HEK293T (cell line): ENCODE results near the gene GEMIN7.

ENCODE experiments used
- ARNT ChIP-seq: fragments of 450-650 bp; IDR thresholded peaks from 2 replicates; pipeline ENCODE4 v1.6.1; 2017; ENCODE audit warnings: mild to moderate bottlenecking
- BHLHE40 ChIP-seq: fragments of 450-650 bp; IDR thresholded peaks from 2 replicates; pipeline ENCODE4 v1.6.1; 2016; ENCODE audit warnings: mild to moderate bottlenecking, moderate library complexity, borderline replicate concordance
- CTBP1 ChIP-seq: fragments of 450-650 bp; IDR thresholded peaks from 2 replicates; pipeline ENCODE4 v1.6.1; 2016; ENCODE audit warnings: borderline replicate concordance
- ELF4 ChIP-seq: fragments of 450-650 bp; IDR thresholded peaks from 2 replicates; pipeline ENCODE4 v1.6.1; 2017; ENCODE audit warnings: antibody characterized with exemption
- FOXK2 ChIP-seq: fragments of 450-650 bp; IDR thresholded peaks from 2 replicates; pipeline ENCODE4 v1.6.1; 2016; ENCODE audit warnings: mild to moderate bottlenecking
- FOXM1 ChIP-seq: fragments of 450-650 bp; IDR thresholded peaks from 2 replicates; pipeline ENCODE4 v1.6.1; 2017; ENCODE audit warnings: mild to moderate bottlenecking, borderline replicate concordance
- LEF1 ChIP-seq: fragments of 450-650 bp; IDR thresholded peaks from 2 replicates; pipeline ENCODE4 v1.6.1; 2017; ENCODE audit warnings: mild to moderate bottlenecking, borderline replicate concordance
- PKNOX1 ChIP-seq: fragments of 450-650 bp; IDR thresholded peaks from 2 replicates; pipeline ENCODE4 v1.6.1; 2016
- SP1 ChIP-seq: fragments of 450-650 bp; IDR thresholded peaks from 2 replicates; pipeline ENCODE4 v1.6.1; 2017
- TARDBP ChIP-seq: fragments of 450-650 bp; IDR thresholded peaks from 2 replicates; pipeline ENCODE4 v1.6.1; 2016

GRCh38 chr19:45075301-45076028 lies 3.6 kb upstream of the GEMIN7 start:
- no peak for TF ChIP-seq BHLHE40
- TF ChIP-seq PKNOX1, result no peak
- TF ChIP-seq FOXM1, result no peak
- no peak for TF ChIP-seq SP1
- TF ChIP-seq ELF4, result no peak
- no peak for TF ChIP-seq FOXK2
- TF ChIP-seq LEF1, result no peak
- TF ChIP-seq CTBP1, result no peak
- no peak for TF ChIP-seq ARNT
- no peak for TF ChIP-seq TARDBP
